Activated CD4-positive, alpha-beta memory T cell treated with anti-CD3 and anti-CD28 coated beads, Interleukin-2, amount 10 ng/mL, durations not matched to agents 7 days and 5 days (primary cell): ENCODE measurements around the gene DENND5A. TPM values are rescaled to one million over a fixed set of nuclear protein-coding genes. Genes with fewer than 3 reads are reported as not detected.

ENCODE experiments used
- CTCF ChIA-PET: fragments of 350-600 bp; sonication (Branson Sonifier 250); formaldehyde crosslinking; loops from one replicate; lab custom pipeline; 2021; ENCODE audit warnings: antibody characterized with exemption, inconsistent platforms; lab: Charles Lee
- POLR2A ChIA-PET: fragments of 350-600 bp; sonication (Branson Sonifier 250); formaldehyde crosslinking; loops from one replicate; lab custom pipeline; 2021; ENCODE audit warnings: antibody characterized with exemption; lab: Charles Lee
- DNase-seq: peaks from one replicate; pipeline ENCODE4 v3.0.0-alpha.2; 2020
- H3K27ac Mint-ChIP-seq: one replicate; pipeline ENCODE4 v1.8.0; 2021; ENCODE audit warnings: mild to moderate bottlenecking, mixed read lengths
- H3K27me3 Mint-ChIP-seq: one replicate; pipeline ENCODE4 v1.8.0; 2021; ENCODE audit warnings: mixed read lengths
- H3K36me3 Mint-ChIP-seq: one replicate; pipeline ENCODE4 v1.8.0; 2021; ENCODE audit warnings: low read depth, mixed read lengths
- H3K4me1 Mint-ChIP-seq: one replicate; pipeline ENCODE4 v1.8.0; 2021; ENCODE audit warnings: mixed read lengths
- H3K4me3 Mint-ChIP-seq: one replicate; pipeline ENCODE4 v1.8.0; 2021; ENCODE audit warnings: mild to moderate bottlenecking, mixed read lengths
- H3K9me3 Mint-ChIP-seq: one replicate; pipeline ENCODE4 v1.8.0; 2021; ENCODE audit warnings: mixed read lengths
- total RNA-seq, 2 experiments: library from RNA; stranded (reverse); gene quantifications; one replicate each; pipeline ENCODE4 v1.2.3, GENCODE V29; 2021

Gene DENND5A
- total RNA-seq, 2 experiments from 2014 or later, result 11.6 to 13.7 TPM

GRCh38 chr11:9277176-9277575 lies 12.0 kb upstream of the DENND5A start:
- H3K4me1 Mint-ChIP-seq, result peaks cover 17% of the 10 kb centered on the region
- DNase-seq, result no peak
- H3K27ac Mint-ChIP-seq, result no peak overlapping the region
- POLR2A ChIA-PET, result interaction anchor here (1.0 to 1.8 kb wide), 2 partner anchors 12 to 107 kb away, joined by 4 to 10 read pairs; partner anchors contain the start of genes DENND5A and IPO7
- H3K9me3 Mint-ChIP-seq, result no peaks in the 10 kb centered on the region
- CTCF ChIA-PET, result interaction anchor here (3.9 kb wide), 1 partner anchor 230 kb away, joined by 14 read pairs; no protein-coding TSS in a partner anchor
- H3K27me3 Mint-ChIP-seq, result peaks cover 17% of the 10 kb centered on the region
- H3K4me3 Mint-ChIP-seq, result no peak overlapping the region
- H3K36me3 Mint-ChIP-seq, result peaks cover 20% of the 10 kb centered on the region

GRCh38 chr11:9276571-9276970 lies 11.4 kb upstream of the DENND5A start:
- no peak overlapping the region for H3K4me3 Mint-ChIP-seq
- H3K27me3 Mint-ChIP-seq, result peaks cover 20% of the 10 kb centered on the region
- ChIA-PET POLR2A (interaction anchor here (1.8 kb wide), 1 partner anchor 12 kb away, joined by 10 read pairs; the partner anchor contains the start of gene DENND5A), CTCF (interaction anchor here (1.0 to 3.9 kb wide), 3 partner anchors 11 to 230 kb away, joined by 3 to 14 read pairs (median 4); no protein-coding TSS in a partner anchor)
- DNase-seq, result no peak
- peaks cover 19% of the 10 kb centered on the region for H3K36me3 Mint-ChIP-seq
- H3K4me1 Mint-ChIP-seq, result peaks cover 17% of the 10 kb centered on the region
- H3K9me3 Mint-ChIP-seq, result no peaks in the 10 kb centered on the region
- no peak overlapping the region for H3K27ac Mint-ChIP-seq

GRCh38 chr11:9274499-9275258 lies 9.5 kb upstream of the DENND5A start:
- ChIA-PET POLR2A (interaction anchor here (0.6 to 2.3 kb wide), 3 partner anchors 10 to 186 kb away, joined by 3 to 8 read pairs (median 3); partner anchors contain the start of genes DENND5A and ZNF143), CTCF (interaction anchor here (0.9 to 3.9 kb wide), 3 partner anchors 185 to 233 kb away, joined by 3 to 14 read pairs (median 4); no protein-coding TSS in a partner anchor)
- H3K9me3 Mint-ChIP-seq, result no peaks in the 10 kb centered on the region
- H3K4me3 Mint-ChIP-seq, result no peak overlapping the region
- no peak for DNase-seq
- H3K4me1 Mint-ChIP-seq, result peaks cover 3% of the 10 kb centered on the region
- peaks cover 2% of the 10 kb centered on the region for H3K36me3 Mint-ChIP-seq
- H3K27ac Mint-ChIP-seq, result no peak overlapping the region
- H3K27me3 Mint-ChIP-seq, result peaks cover 27% of the 10 kb centered on the region

GRCh38 chr11:9273376-9274336 lies 8.5 kb upstream of the DENND5A start:
- DNase-seq, result no peak
- Mint-ChIP-seq H3K36me3 (peaks cover 2% of the 10 kb centered on the region), H3K9me3 (no peaks in the 10 kb centered on the region), H3K4me3 (no peak overlapping the region), H3K4me1 (peaks cover 3% of the 10 kb centered on the region), H3K27me3 (peaks cover 31% of the 10 kb centered on the region), H3K27ac (no peak overlapping the region)
- POLR2A ChIA-PET, result interaction anchor here (2.3 kb wide), 1 partner anchor 9 kb away, joined by 8 read pairs; the partner anchor contains the start of gene DENND5A
- CTCF ChIA-PET, result interaction anchor here (0.6 to 0.9 kb wide), 3 partner anchors 108 to 1223 kb away, joined by 3 read pairs; no protein-coding TSS in a partner anchor

- ChIA-PET POLR2A (interaction anchor here (0.9 kb wide), 1 partner anchor 42 kb away, joined by 3 read pairs; no protein-coding TSS in a partner anchor), CTCF (interaction anchor here (0.6 kb wide), 1 partner anchor 242 kb away, joined by 6 read pairs; no protein-coding TSS in a partner anchor)
- no peaks in the 10 kb centered on the region for H3K9me3 Mint-ChIP-seq
- peaks cover 6% of the 10 kb centered on the region for H3K4me1 Mint-ChIP-seq
- peaks cover 53% of the 10 kb centered on the region for H3K27me3 Mint-ChIP-seq
- no peaks in the 10 kb centered on the region for H3K36me3 Mint-ChIP-seq
- no peak overlapping the region for H3K27ac Mint-ChIP-seq
- H3K4me3 Mint-ChIP-seq, result no peak overlapping the region
- DNase-seq, result no peak
Measured at GRCh38 chr11:9269492-9270013, 4.4 kb upstream of the DENND5A start.

GRCh38 chr11:9267680-9268079 lies 2.5 kb upstream of the DENND5A start:
- ChIA-PET CTCF (no interaction called here), POLR2A (no interaction called here)
- no peak overlapping the region for H3K4me3 Mint-ChIP-seq
- H3K27ac Mint-ChIP-seq, result no peak overlapping the region
- H3K27me3 Mint-ChIP-seq, result peaks cover 54% of the 10 kb centered on the region
- no peaks in the 10 kb centered on the region for H3K9me3 Mint-ChIP-seq
- H3K36me3 Mint-ChIP-seq, result no peaks in the 10 kb centered on the region
- peaks cover 12% of the 10 kb centered on the region for H3K4me1 Mint-ChIP-seq
- no peak for DNase-seq

- peaks cover 55% of the 10 kb centered on the region for H3K27me3 Mint-ChIP-seq
- DNase-seq, result no peak
- no peak overlapping the region for H3K4me3 Mint-ChIP-seq
- POLR2A ChIA-PET, result no interaction called here
- H3K9me3 Mint-ChIP-seq, result no peaks in the 10 kb centered on the region
- CTCF ChIA-PET, result no interaction called here
- no peaks in the 10 kb centered on the region for H3K36me3 Mint-ChIP-seq
- H3K4me1 Mint-ChIP-seq, result peaks cover 16% of the 10 kb centered on the region
- H3K27ac Mint-ChIP-seq, result no peak overlapping the region
Measured at GRCh38 chr11:9266926-9267325, 1.8 kb upstream of the DENND5A start.

- no peak for DNase-seq
- Mint-ChIP-seq H3K4me1 (peaks cover 22% of the 10 kb centered on the region), H3K9me3 (no peaks in the 10 kb centered on the region), H3K27me3 (peaks cover 56% of the 10 kb centered on the region), H3K36me3 (no peaks in the 10 kb centered on the region), H3K27ac (no peak overlapping the region), H3K4me3 (peak overlapping the region; percentile 59)
- ChIA-PET POLR2A (interaction anchor here (2.5 kb wide), 1 partner anchor 47 kb away, joined by 11 read pairs; no protein-coding TSS in a partner anchor), CTCF (interaction anchor here (0.5 to 1.4 kb wide), 5 partner anchors 10 to 240 kb away, joined by 3 to 4 read pairs (median 3); no protein-coding TSS in a partner anchor)
Measured at GRCh38 chr11:9266132-9266736, 1.1 kb upstream of the DENND5A start.

- peak; percentile 29 for DNase-seq
- ChIA-PET CTCF (interaction anchor here (0.5 to 1.4 kb wide), 4 partner anchors 16 to 879 kb away, joined by 3 read pairs; no protein-coding TSS in a partner anchor), POLR2A (interaction anchor here (0.6 to 2.5 kb wide), 13 partner anchors 9 to 197 kb away, joined by 3 to 17 read pairs (median 6); partner anchors contain the start of gene ZNF143)
- Mint-ChIP-seq H3K27me3 (peaks cover 56% of the 10 kb centered on the region), H3K9me3 (no peaks in the 10 kb centered on the region), H3K4me1 (peaks cover 36% of the 10 kb centered on the region), H3K4me3 (peak overlapping the region; percentile 80), H3K36me3 (no peaks in the 10 kb centered on the region), H3K27ac (peak overlapping the region; percentile 68)
Measured at GRCh38 chr11:9264316-9265210, 587 bp downstream of the DENND5A start.

- Mint-ChIP-seq H3K27me3 (peaks cover 51% of the 10 kb centered on the region), H3K4me1 (peaks cover 36% of the 10 kb centered on the region), H3K27ac (peak overlapping the region; percentile 68), H3K4me3 (peak overlapping the region; percentile 80), H3K9me3 (no peaks in the 10 kb centered on the region), H3K36me3 (no peaks in the 10 kb centered on the region)
- ChIA-PET CTCF (interaction anchor here (0.5 to 0.7 kb wide), 3 partner anchors 19 to 638 kb away, joined by 3 to 4 read pairs (median 3); no protein-coding TSS in a partner anchor), POLR2A (interaction anchor here (0.9 to 2.5 kb wide), 12 partner anchors 10 to 198 kb away, joined by 3 to 17 read pairs (median 6); partner anchors contain the start of gene ZNF143)
- peak; percentile 35 for DNase-seq
Measured at GRCh38 chr11:9263840-9264315, 1.3 kb downstream of the DENND5A start.
